ES-I3 (cell line): ENCODE results near the gene MSL3.

Experiments used
- H3K36me3 ChIP-seq: 2 replicates; pipeline ENCODE4 v1.6.1; 2013; ENCODE audit warnings: mild to moderate bottlenecking, low read length, control low read depth, moderate library complexity; ENCODE audit not compliant: insufficient read depth
- H3K4me1 ChIP-seq: 2 replicates; pipeline ENCODE4 v1.6.1; 2013; ENCODE audit warnings: mild to moderate bottlenecking, control low read depth, low read length; ENCODE audit not compliant: insufficient read depth
- H3K9ac ChIP-seq: 2 replicates; pipeline ENCODE4 v1.6.1; 2013; ENCODE audit warnings: low read depth, mild to moderate bottlenecking, low read length, moderate library complexity
- H3K9me3 ChIP-seq: 2 replicates; pipeline ENCODE4 v1.6.1; 2013; ENCODE audit warnings: mild to moderate bottlenecking, low read length, moderate library complexity; ENCODE audit not compliant: control insufficient read depth, insufficient read depth

The MSL3 gene

DNA sequence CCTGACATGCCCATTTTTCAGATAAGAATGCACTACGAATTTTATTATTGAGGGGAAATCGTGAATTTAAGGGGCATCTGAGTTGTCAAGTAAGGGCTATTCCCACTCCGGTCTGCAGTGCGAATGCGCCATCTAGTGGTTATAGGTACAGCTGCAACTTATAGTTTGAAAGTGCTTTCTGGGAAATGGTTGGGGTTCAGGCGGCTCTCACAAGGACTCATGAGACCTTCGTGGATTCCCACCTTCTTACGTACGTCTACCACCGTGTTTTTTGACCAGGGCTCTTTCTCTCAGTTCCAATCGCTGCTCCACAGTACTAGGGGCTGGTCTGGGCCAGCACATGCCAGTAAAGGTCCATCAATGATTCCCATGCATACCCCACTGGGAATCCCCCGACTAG lies 12.3 kb downstream of the MSL3 start:
- no peaks in the 10 kb centered on the region for H3K4me1 ChIP-seq
- H3K9me3 ChIP-seq: no peaks in the 10 kb centered on the region
- H3K9ac ChIP-seq: no peak overlapping the region
- H3K36me3 ChIP-seq: peaks cover 1% of the 10 kb centered on the region; the same call in 1 of the 2 replicates

DNA sequence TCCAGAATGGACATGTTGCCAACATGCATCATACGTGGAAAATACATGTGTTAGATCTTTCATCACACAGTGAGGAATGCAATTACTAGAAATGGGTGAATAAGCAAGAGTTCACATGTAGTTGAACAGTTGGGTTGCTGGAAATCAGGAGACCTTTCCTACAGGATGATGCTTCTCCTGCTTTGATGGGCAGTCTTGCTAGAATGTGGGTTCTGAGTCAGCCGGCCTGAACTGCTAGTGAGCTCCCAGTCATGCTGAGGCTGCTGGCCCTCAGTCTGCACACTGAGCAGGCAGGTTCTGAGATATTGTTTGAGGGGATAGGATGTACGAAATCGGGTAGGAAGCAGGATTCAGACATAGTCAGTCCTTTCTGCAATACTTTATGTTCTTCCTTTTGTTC lies 20.2 kb downstream of the MSL3 start:
- H3K36me3 ChIP-seq: peaks cover 4% of the 10 kb centered on the region; the same call in 1 of the 2 replicates
- no peaks in the 10 kb centered on the region for H3K4me1 ChIP-seq
- no peak overlapping the region for H3K9ac ChIP-seq
- no peaks in the 10 kb centered on the region for H3K9me3 ChIP-seq

DNA sequence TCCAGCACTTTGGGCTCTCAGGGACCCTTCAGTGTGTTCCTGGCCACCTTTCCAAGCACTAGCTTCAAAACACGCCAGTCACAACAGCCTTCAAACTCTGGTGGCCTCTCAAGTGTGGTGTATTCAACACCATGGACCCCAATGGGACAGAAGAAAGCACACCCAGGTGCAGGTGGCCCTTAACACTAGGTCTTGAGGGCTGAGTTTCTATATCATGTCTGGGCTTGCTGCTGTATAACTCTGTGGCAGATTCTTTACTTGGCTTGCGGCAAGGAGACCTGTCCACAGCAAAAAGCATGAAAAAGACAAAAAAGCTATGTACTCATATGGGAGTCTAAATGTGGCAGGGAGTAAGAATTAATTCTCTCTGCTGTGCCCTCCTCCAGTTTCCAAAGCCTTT lies 23.1 kb downstream of the MSL3 start:
- H3K9ac ChIP-seq: no peak overlapping the region
- no peaks in the 10 kb centered on the region for H3K9me3 ChIP-seq
- no peaks in the 10 kb centered on the region for H3K4me1 ChIP-seq
- no peaks in the 10 kb centered on the region for H3K36me3 ChIP-seq

DNA sequence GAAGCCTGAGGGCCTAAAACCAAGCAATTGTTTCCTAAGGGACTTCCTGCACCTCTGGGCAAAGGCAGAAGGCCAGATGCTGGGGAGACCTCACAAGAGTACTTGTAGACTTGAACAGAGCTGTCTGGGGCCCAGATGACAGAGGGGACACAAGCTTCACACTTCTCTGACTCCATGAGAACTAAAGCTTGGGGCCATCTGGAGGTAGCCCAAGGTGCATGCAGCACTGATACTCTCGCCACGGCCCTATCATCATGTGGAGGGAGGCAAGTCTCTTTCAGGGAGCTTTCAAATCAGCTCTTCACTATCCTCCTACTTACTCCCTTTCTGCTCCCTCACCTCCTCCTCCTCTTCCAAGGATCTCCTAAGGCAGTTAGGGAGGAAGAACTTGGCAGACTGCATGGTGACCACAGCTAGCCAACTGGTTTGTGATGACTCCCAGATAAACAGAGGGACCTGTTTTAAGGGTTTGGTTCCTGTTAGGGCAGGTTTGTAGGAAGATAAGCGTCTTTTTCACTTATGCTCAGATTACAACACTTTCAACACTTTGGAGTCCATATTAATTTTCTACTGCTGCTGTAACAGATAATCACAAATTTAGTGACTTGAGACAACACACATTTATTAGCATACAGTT lies 23.8 kb downstream of the MSL3 start:
- Histone ChIP-seq H3K36me3 (no peaks in the 10 kb centered on the region), H3K4me1 (no peaks in the 10 kb centered on the region), H3K9ac (no peak overlapping the region), H3K9me3 (no peaks in the 10 kb centered on the region)

DNA sequence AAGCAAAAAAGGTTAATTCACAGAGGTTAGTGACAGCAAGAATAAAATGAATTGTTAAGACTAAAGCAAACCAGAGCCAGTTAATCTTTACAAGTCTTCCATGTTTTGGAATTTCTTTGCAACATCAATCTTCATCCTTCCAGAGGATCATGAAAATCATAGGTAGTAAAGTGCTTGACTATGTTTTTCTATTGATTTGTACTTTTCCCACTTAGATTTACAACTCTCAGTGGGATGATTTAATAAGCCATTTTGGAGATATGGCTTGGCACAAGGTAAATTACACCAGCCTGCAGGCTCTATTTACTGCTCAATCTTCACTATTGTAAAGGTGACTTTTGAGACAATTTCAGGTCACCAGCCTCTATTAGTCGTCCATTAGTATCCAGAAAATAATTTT lies 26.5 kb downstream of the MSL3 start:
- Histone ChIP-seq H3K36me3 (no peaks in the 10 kb centered on the region), H3K9me3 (no peaks in the 10 kb centered on the region), H3K9ac (no peak overlapping the region), H3K4me1 (no peaks in the 10 kb centered on the region)

DNA sequence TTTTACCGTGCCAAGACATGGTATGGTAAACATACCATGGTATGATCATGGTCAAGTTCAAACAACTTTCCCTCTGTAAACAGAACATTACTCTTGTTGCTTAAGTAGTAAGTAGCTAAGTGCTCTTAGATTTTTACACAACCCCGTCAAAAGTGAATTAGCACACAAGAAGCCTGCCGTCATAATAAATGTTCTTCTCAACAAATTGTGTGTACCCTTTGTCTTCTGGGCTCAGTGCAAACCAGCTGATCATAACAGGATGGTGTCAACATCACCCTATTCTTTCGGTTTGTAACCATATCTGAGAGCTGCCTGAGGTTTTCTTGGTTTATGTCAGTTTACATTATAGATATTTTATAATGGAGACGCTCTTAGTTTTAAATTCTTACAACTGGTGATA lies 28.8 kb downstream of the MSL3 start:
- Histone ChIP-seq H3K9me3 (no peaks in the 10 kb centered on the region), H3K4me1 (no peaks in the 10 kb centered on the region), H3K9ac (no peak overlapping the region), H3K36me3 (no peaks in the 10 kb centered on the region)

DNA sequence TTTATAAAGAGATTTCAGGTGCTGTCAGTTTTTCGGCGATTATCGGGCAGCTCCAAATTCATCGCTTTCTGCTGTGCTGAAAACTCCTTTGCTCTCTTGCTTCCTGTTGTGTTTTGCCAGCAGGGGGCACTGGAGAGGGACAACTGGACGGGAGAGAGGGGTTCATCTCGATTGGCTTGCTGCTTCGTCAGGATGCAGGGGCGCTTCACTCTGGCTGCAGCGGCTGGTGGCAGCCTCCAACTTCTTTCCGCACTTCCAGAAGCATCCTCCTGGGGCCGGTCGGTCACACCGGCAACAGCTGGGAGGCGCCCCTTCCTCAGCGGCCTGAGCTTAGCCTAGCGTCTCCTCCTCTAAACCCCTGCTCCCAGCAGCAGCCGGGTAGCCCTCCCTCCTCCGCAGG lies 29.5 kb downstream of the MSL3 start:
- Histone ChIP-seq H3K9ac (no peak overlapping the region), H3K9me3 (no peaks in the 10 kb centered on the region)

DNA sequence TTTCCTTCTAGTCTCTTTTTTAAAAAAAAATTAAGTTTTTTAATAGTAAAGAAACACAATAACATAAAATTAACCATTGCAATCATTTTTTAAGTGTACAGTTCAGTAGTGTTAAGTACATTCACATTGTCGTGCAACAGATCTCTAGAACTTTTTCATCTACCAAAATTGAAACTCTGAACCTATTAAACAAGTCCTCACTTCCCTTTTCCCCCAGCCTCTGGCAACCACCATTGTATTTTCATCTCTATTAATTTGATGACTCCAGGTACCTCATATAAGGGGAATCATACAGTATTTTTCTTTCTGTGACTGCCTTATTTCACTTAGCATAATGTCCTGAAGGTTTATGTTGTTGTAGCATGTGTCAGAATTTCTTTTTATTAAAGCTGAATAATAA lies 31.8 kb downstream of the MSL3 start:
- Histone ChIP-seq H3K9ac (no peak overlapping the region), H3K36me3 (no peaks in the 10 kb centered on the region), H3K4me1 (no peaks in the 10 kb centered on the region), H3K9me3 (no peaks in the 10 kb centered on the region)

More for the DNA sequence above, 29.5 kb downstream of the MSL3 start:
- H3K4me1 ChIP-seq: no peaks in the 10 kb centered on the region
- H3K36me3 ChIP-seq: no peaks in the 10 kb centered on the region

DNA sequence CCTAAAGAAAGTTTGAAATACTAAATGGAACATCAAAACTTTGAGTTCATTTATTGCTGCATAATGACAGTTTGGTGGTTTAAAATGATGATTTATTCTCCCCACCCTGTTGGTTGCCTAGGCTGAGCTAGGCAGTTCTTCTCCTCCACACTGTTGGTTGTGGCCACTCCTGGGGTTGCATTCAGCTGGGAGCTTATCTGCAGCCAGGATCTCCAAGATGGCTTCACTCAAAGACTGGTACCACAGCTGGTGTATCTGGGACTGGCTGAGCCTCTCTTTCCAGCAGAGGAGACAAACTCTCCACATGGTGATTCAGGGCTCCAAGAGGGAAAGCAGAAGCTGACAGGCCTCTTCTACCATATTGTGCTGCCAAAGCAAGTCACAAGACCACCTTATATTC lies 33.1 kb downstream of the MSL3 start:
- Histone ChIP-seq H3K9me3 (no peaks in the 10 kb centered on the region), H3K4me1 (no peaks in the 10 kb centered on the region), H3K9ac (no peak overlapping the region)

DNA sequence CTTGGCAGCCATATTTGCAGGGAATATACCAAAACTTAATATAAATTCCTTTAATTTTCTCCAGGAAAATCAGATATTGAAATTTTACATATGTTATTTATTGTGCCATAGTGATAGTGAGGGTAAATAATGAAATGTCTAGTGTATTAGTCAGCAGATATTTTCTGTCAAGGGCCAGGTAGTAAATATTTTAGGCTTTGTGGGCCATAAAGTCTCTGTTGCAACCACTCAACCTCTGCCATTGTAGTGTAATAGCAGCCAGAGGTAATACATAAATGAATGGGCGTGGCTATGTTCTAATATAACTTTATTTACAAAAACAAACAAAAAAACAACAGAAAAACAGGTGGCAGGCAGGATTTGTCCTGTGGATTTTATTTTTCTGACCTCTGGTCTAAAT lies 33.5 kb downstream of the MSL3 start:
- no peak overlapping the region for H3K9ac ChIP-seq
- H3K9me3 ChIP-seq: no peaks in the 10 kb centered on the region
- H3K4me1 ChIP-seq: no peaks in the 10 kb centered on the region
- H3K36me3 ChIP-seq: no peaks in the 10 kb centered on the region

More for the DNA sequence above, 33.1 kb downstream of the MSL3 start:
- no peaks in the 10 kb centered on the region for H3K36me3 ChIP-seq

DNA sequence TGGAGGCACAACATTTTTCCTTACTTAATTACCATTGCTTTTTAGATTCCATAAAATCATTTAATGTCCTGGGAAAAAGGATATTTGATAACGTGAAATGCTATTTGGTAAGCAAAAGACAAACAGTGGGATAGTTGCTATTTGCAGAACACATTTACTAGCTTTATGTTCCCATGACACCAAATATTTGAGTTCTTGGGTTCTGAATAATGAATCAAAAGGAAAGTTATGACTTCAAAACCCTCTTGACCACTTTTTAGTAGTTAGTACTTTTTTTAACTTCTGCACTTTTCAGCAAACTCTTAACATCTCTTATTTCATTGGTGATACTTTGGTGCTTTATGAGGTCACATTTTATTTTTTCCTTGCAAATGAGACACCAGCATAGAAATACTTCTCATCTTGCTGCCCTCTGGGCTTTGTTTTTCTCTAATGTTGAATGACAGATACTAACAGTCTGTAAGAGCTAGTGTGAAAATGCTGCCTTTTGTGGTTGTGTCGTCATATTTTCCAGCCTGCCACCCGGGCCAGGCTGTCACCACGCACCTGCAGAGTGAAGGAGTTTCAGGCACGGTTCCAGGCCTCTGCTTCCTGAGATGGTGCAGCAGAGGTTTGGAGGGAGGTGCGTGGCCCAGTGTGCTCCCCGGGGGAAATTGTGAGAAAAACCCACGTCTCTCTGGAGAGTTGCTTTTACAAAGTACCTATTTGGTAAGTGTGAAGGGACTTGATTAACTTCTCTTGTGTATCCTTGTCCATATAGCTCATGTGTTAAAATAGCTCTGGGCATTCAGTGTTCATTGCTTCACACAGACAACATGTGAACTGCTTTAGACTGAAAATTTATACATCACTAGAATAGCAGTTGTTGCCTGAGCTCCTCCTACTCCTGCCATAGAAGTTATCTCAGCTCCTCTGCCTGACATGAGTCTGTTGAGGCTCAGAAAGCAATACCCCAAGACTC lies 34.7 kb downstream of the MSL3 start:
- Histone ChIP-seq H3K36me3 (no peaks in the 10 kb centered on the region), H3K9ac (no peak overlapping the region), H3K9me3 (no peaks in the 10 kb centered on the region), H3K4me1 (no peaks in the 10 kb centered on the region)

DNA sequence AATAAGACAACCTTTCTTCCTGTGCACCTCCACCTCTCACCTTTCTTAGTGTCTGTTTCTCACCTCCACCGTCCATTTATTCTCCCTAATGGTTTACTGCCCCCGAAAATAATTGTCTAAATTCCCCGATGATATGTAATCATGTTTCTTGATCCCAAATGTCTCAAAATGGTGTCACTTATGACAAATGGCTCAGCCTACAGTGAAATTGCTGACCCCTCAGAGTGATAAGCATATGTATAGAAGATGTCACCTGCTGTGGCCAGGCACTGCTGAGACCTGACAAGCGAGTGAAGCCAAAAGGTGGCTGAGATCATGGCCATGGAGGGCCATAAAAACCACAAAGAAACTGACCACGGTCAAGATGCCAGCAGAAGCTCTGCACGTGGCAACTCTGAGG lies 35.7 kb downstream of the MSL3 start:
- no peaks in the 10 kb centered on the region for H3K9me3 ChIP-seq
- H3K36me3 ChIP-seq: no peaks in the 10 kb centered on the region
- H3K9ac ChIP-seq: no peak overlapping the region
- no peaks in the 10 kb centered on the region for H3K4me1 ChIP-seq

DNA sequence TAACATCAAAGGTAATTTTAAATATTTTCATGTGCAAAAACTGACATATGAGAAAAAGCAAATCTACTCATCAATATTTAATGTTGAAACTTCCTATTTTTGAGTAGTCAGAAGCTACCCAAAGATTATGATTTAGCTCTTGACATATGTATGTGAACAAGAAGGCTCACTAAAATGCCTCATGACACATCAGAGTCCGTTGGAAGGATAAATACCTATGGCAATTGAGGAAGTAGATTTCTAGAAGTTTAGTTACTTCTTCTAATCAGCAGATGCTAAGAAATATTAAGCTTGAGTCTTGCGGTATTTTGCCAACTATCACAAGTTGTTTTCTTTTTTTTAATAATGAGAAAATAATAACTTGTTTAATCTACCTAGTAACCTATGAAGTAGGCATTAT lies 55.3 kb downstream of the MSL3 start:
- Histone ChIP-seq H3K4me1 (no peaks in the 10 kb centered on the region), H3K9ac (no peak overlapping the region), H3K9me3 (no peaks in the 10 kb centered on the region), H3K36me3 (no peaks in the 10 kb centered on the region)
